HepG2 (cell line): ENCODE data around the gene MRLN. TPM values are rescaled to one million over a fixed set of nuclear protein-coding genes. Genes with fewer than 3 reads are reported as not detected.
"Not testable (repeated sequence)": the region's sequence is repeated elsewhere in the genome, so short reads cannot be mapped to it uniquely, and the experiment has no call there.

Experiments used
- ATAC-seq: fragments of 200-7000 bp; cut with Tn5 transposase; 3 replicates; pipeline ENCODE4 v1.9.1; 2020; ENCODE audit warnings: mild to moderate bottlenecking, moderate library complexity
- BruUV-seq: library from RNA; stranded (reverse); fragments of 400-500 nt; replicated peaks from 2 replicates; lab custom pipeline; 2021; lab: Mats Ljungman, UMichigan
- CTCF ChIA-PET: fragments of 300-600 bp; formaldehyde crosslinking; extraction: SDS; loops from one replicate; lab custom pipeline; 2021; ENCODE audit warnings: low total read pairs, inconsistent platforms, low intra/inter-chr PET ratio; lab: Yijun Ruan, JAX
- POLR2A ChIA-PET: fragments of 350-600 bp; sonication (Branson Sonifier 250); formaldehyde crosslinking; loops from one replicate; lab custom pipeline; 2020; ENCODE audit warnings: antibody characterized with exemption, inconsistent platforms; lab: Yijun Ruan, JAX
- DNase-seq: peaks from one replicate; pipeline ENCODE4 v3.0.0-alpha.2; 2015; ENCODE audit warnings: low spot score
- FAIRE-seq: peaks from 3 replicates; lab custom pipeline; 2011; peaks lifted over from hg19 to GRCh38; lab: Jason Lieb, UNC
- H2AFZ ChIP-seq: one replicate; pipeline ENCODE4 v1.6.1; 2011; ENCODE audit warnings: low read length, inconsistent platforms
- H3K27ac ChIP-seq: fragments of 300-600 bp; 3 replicates; pipeline ENCODE4 v1.8.0; 2011; ENCODE audit warnings: mixed run types, mild to moderate bottlenecking, mixed read lengths, low read length, inconsistent platforms; ENCODE audit not compliant: insufficient read depth; ENCODE audit errors: extremely low read length
- H3K27me3 ChIP-seq, 2 experiments: fragments of 200-600 bp in 1 of 2; 2 replicates in 1 of 2; 3 replicates in 1 of 2; pipeline versions ENCODE4 v1.6.0 to v1.8.0; 2011; ENCODE audit warnings: low read length in 2 of 2, mild to moderate bottlenecking in 2 of 2, moderate library complexity in 2 of 2, inconsistent platforms in 1 of 2; ENCODE audit not compliant: insufficient read depth in 2 of 2, control insufficient read depth in 1 of 2
- H3K36me3 ChIP-seq, 2 experiments: fragments of 200-600 bp in 1 of 2; replicated peaks in 1 of 2; 2 replicates in 1 of 2; 3 replicates in 1 of 2; pipeline versions ENCODE4 v1.5.1 to v1.8.0; 2011; ENCODE audit warnings: low read length in 2 of 2, inconsistent platforms in 1 of 2; ENCODE audit not compliant: insufficient read depth in 2 of 2, control insufficient read depth in 1 of 2
- H3K4me1 ChIP-seq: 2 replicates; pipeline ENCODE4 v1.5.1; 2012; ENCODE audit warnings: low read length, inconsistent platforms; ENCODE audit not compliant: insufficient read depth
- H3K4me2 ChIP-seq: 2 replicates; pipeline ENCODE4 v1.6.0; 2011; ENCODE audit warnings: low read depth, low read length, inconsistent platforms
- H3K4me3 ChIP-seq, 3 experiments: fragments of 200-600 bp in 1 of 3; sonication (generic), shearing (Covaris generic) in 1 of 3; replicated peaks in 1 of 3; 2 replicates each; pipeline ENCODE4 v1.5.1; 2011 to 2016; ENCODE audit warnings: low read length in 3 of 3, inconsistent platforms in 2 of 3, low read depth in 2 of 3, mild to moderate bottlenecking in 2 of 3, control low read depth in 1 of 3, mixed read lengths in 1 of 3; ENCODE audit not compliant: insufficient read depth in 1 of 3
- H3K79me2 ChIP-seq: one replicate; pipeline ENCODE4 v1.6.1; 2011; ENCODE audit warnings: low read length, inconsistent platforms; ENCODE audit not compliant: insufficient read depth
- H3K9ac ChIP-seq: 2 replicates; pipeline ENCODE4 v1.6.0; 2011; ENCODE audit warnings: mild to moderate bottlenecking, low read depth, low read length, inconsistent platforms; ENCODE audit not compliant: insufficient read depth
- H3K9me3 ChIP-seq: 2 replicates; pipeline ENCODE4 v1.5.1; 2012; ENCODE audit warnings: mild to moderate bottlenecking, low read length
- H4K20me1 ChIP-seq: 2 replicates; pipeline ENCODE4 v1.6.0; 2011; ENCODE audit warnings: inconsistent platforms, mild to moderate bottlenecking, low read length, moderate library complexity; ENCODE audit not compliant: insufficient read depth
- ASH2L ChIP-seq: fragments of 300-600, 200-600 bp; sonication (generic); IDR thresholded peaks from 2 replicates; pipeline ENCODE4 v1.7.0; 2017; ENCODE audit warnings: low read depth, mild to moderate bottlenecking, moderate library complexity, mixed read lengths, low read length; ENCODE audit not compliant: insufficient read length
- HNRNPK ChIP-seq: fragments of 200-400 bp; formaldehyde crosslinking; IDR thresholded peaks from 2 replicates; pipeline ENCODE4 v1.6.1; 2018; ENCODE audit warnings: low read length, low read depth, moderate library complexity, mild to moderate bottlenecking; ENCODE audit not compliant: poor library complexity, severe bottlenecking
- MIXL1 ChIP-seq: IDR thresholded peaks from 2 replicates; pipeline ENCODE4 v1.6.1; 2016
- RFXAP ChIP-seq: sonication (generic); formaldehyde crosslinking; IDR thresholded peaks from 2 replicates; pipeline ENCODE4 v1.4.0; 2020; ENCODE audit warnings: missing genetic modification reagents, borderline replicate concordance
- SOX6 ChIP-seq, 2 experiments: fragments of 450-650 bp in 1 of 2; sonication (generic) in 1 of 2; formaldehyde crosslinking in 1 of 2; IDR thresholded peaks; 2 replicates each; pipeline versions ENCODE4 v1.4.0 to v1.6.1; 2017 to 2020; ENCODE audit warnings: antibody characterized with exemption in 1 of 2, mild to moderate bottlenecking in 1 of 2, missing genetic modification reagents in 1 of 2
- ZNF652 ChIP-seq: IDR thresholded peaks from 2 replicates; pipeline ENCODE4 v1.6.1; 2016; ENCODE audit warnings: low read depth, borderline replicate concordance
- ZNF891 ChIP-seq: sonication (generic); formaldehyde crosslinking; IDR thresholded peaks from 2 replicates; pipeline ENCODE4 v1.5.0; 2020; ENCODE audit warnings: mild to moderate bottlenecking, missing genetic modification reagents
- WGBS: methylation state at CpG from one replicate; pipeline ENCODE4 v1.1.6; 2017; ENCODE audit warnings: low lambda C conversion rate; 5-methylcytosine and 5-hydroxymethylcytosine counted together
- in situ Hi-C: cut with HindIII; loops from 2 replicates; pipeline ENCODE4 v1.10.0; 2017; ENCODE audit warnings: low pct_unique_long_range_greater_than_20kb; ENCODE audit not compliant: extremely low pct_ligation_motif_present
- intact Hi-C: fragments of 100-400 bp; cut with micrococcal nuclease; formaldehyde crosslinking; loops from one replicate; pipeline ENCODE4 v1.10.0; 2022; ENCODE audit not compliant: unreplicated experiment
- polyA plus RNA-seq, 8 experiments: library from polyadenylated mRNA; depleted of rRNA in 3 of 8; stranded (reverse) in 7 of 8; unstranded in 1 of 8; fragments of >200 nt; fragmentation: Illumina TruSeq in 4 of 8; extraction: Trizol in 4 of 8; gene quantifications; 2 replicates each; pipeline versions ENCODE4 v1.2.1 to v1.2.3, GENCODE V29; 2011 to 2016; ENCODE audit warnings: low read depth in 4 of 8, missing spikeins in 1 of 8, mixed read lengths in 1 of 8; ENCODE audit not compliant: insufficient read depth in 1 of 8
- total RNA-seq, 5 experiments: library from RNA; depleted of rRNA; stranded (reverse); fragments of >200 nt; fragmentation: Illumina TruSeq; extraction: Trizol; gene quantifications; 2 replicates each; pipeline ENCODE4 v1.2.3, GENCODE V29; 2016; ENCODE audit warnings: low read depth in 1 of 5

MRLN gene
- total and polyA plus RNA-seq, 2 of the 13 experiments (the other 11 are each of a cell fraction or from before 2014, with no cell fraction given): not detected

DNA sequence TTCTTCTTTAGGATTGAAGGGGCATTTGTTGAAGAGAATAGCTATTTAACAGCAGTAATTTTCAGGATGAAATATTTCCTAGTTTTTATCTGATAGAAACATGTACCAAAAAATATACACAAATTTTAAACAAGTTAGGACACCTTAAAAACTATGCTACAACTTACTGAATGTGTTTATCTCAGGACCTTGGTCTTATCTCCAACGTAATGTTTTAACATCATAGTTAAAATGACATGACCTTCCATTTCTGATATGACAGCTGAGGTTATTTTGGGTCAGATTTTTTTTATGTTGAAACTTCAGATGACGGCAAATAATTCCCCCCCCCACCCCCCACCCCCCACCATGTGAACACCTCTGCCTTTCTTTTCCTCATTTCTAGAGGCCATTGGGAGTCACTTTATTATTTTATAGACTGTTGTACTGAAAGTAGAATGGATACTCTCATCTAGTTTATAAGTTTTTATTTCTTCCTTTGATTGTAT lies 8.0 kb downstream of the MRLN start:
- no peaks in the 10 kb centered on the region for H3K36me3 ChIP-seq
- FAIRE-seq: no peak
- CTCF ChIA-PET: no interaction called here
- no peak overlapping the region for H3K4me3 ChIP-seq
- no peak overlapping the region for H2AFZ ChIP-seq
- no peak overlapping the region for H3K27ac ChIP-seq
- H3K9me3 ChIP-seq: no peaks in the 10 kb centered on the region
- H3K79me2 ChIP-seq: no peaks in the 10 kb centered on the region
- no peak for ATAC-seq
- TF ChIP-seq HNRNPK: peak; percentile 79
- no peak for TF ChIP-seq RFXAP
- no peak for TF ChIP-seq MIXL1 (CRISPR knock-in tag)
- no peak for TF ChIP-seq ASH2L
- no peak for TF ChIP-seq ZNF891
- POLR2A ChIA-PET: no interaction called here
- no TSS peak for BruUV-seq
- intact Hi-C loops (loop anchor here (5.0 kb wide), 1 partner anchor 503 kb away; no protein-coding TSS in a partner anchor), in situ Hi-C loops (no loop called here)
- 5% methylated on average over 2 of the region's 2 CpGs for whole genome bisulfite sequencing
- no peak overlapping the region for H3K9ac ChIP-seq
- no peaks in the 10 kb centered on the region for H4K20me1 ChIP-seq
- H3K4me2 ChIP-seq: no peak overlapping the region
- H3K4me1 ChIP-seq: peaks cover 7% of the 10 kb centered on the region
- DNase-seq: no peak
- H3K27me3 ChIP-seq: no peaks in the 10 kb centered on the region

DNA sequence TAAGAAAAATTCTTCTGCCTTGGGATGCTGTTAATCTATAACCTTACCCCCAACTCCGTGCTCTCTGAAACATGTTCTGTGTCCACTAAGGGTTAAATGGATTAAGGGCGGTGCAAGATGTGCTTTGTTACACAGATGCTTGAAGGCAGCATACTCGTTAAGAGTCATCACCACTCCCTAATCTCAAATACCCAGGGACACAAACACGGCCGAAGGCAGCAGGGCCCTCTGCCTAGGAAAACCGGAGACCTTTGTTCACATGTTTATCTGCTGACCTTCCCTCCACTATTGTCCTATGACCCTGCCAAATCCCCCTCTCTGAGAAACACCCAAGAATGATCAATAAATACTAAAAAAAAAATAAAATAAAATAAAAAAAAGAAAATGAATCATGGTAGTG lies 8.5 kb downstream of the MRLN start:
- FAIRE-seq; H3K27ac ChIP-seq; H3K79me2 ChIP-seq; H3K4me3 ChIP-seq; POLR2A ChIA-PET; in situ Hi-C loops; H3K9me3 ChIP-seq; H3K4me2 ChIP-seq; H3K9ac ChIP-seq; H3K27me3 ChIP-seq; ATAC-seq; H3K4me1 ChIP-seq; H3K36me3 ChIP-seq; H2AFZ ChIP-seq; DNase-seq; BruUV-seq; H4K20me1 ChIP-seq; CTCF ChIA-PET; TF ChIP-seq SOX6 (IDR thresholded peaks at IDR 0.05): not testable (repeated sequence)
- TF ChIP-seq SOX6 (CRISPR knock-in tag; IDR thresholded peaks at IDR 0.05): 0 out of 2 replicates have a peak, but pooled peaks have one; percentile 19
- peak; percentile 72 for TF ChIP-seq ZNF652 (CRISPR knock-in tag)
- WGBS: 9% methylated on average over 6 of the region's 6 CpGs
- intact Hi-C loops: loop anchor here (5.0 kb wide), 1 partner anchor 502 kb away; no protein-coding TSS in a partner anchor

DNA sequence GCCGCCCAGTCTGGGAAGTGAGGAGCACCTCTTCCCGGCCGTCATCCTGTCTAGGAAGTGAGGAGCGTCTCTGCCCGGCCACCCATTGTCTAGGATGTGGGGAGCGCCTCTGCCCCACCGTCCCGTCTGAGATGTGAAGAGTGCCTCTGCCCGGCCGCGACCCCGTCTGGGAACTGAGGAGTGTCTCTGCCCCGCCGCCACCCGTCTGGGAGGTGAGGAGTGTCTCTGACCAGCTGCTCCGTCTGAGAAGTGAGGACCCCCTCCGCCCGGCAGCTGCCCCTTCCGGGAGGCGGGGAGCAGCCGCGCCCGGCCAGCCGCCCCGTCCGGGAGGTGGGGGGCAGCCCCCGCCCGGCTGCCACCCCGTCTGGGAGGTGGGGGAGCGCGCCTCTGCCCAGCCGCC lies 9.1 kb downstream of the MRLN start:
- H3K9ac ChIP-seq, H3K4me1 ChIP-seq, intact Hi-C loops, H3K27me3 ChIP-seq, H3K4me3 ChIP-seq, H4K20me1 ChIP-seq, H3K79me2 ChIP-seq, H3K27ac ChIP-seq, H3K9me3 ChIP-seq, in situ Hi-C loops, ATAC-seq, H2AFZ ChIP-seq, FAIRE-seq, H3K4me2 ChIP-seq, H3K36me3 ChIP-seq, POLR2A ChIA-PET, DNase-seq, BruUV-seq, CTCF ChIA-PET: not testable (repeated sequence)
- 71% methylated on average over 7 of the region's 32 CpGs for WGBS
